H1 (cell line): Measurements from ENCODE around the gene MRPS5. TPM values are rescaled to one million over a fixed set of nuclear protein-coding genes. Genes with fewer than 3 reads are reported as not detected.

Experiments used
- CTCF ChIA-PET: fragments of 300-600 bp; sonication (Branson Sonifier 250); formaldehyde crosslinking; loops from one replicate; lab custom pipeline; 2021; ENCODE audit not compliant: partially characterized antibody; lab: Charles Lee
- POLR2A ChIA-PET: fragments of 300-600 bp; sonication (Branson Sonifier 250); formaldehyde crosslinking; loops from one replicate; lab custom pipeline; 2021; ENCODE audit warnings: inconsistent platforms; ENCODE audit not compliant: partially characterized antibody; lab: Charles Lee
- DNase-seq, 2 experiments: peaks; one replicate each; pipeline versions ENCODE4 v3.0.0 to v3.0.0-alpha.2; 2010 to 2022; ENCODE audit warnings: low spot score in 2 of 2, low read depth in 1 of 2, mixed read lengths in 1 of 2
- FAIRE-seq: peaks from 2 replicates; lab custom pipeline; 2011; peaks lifted over from hg19 to GRCh38; lab: Jason Lieb, UNC
- H2AFZ ChIP-seq: 2 replicates; pipeline ENCODE4 v1.8.1; 2012; ENCODE audit warnings: low read length, inconsistent platforms
- H2AK5ac ChIP-seq: 2 replicates; pipeline ENCODE4 v1.6.1; 2013; ENCODE audit warnings: low read depth, low read length
- H2BK120ac ChIP-seq: replicated peaks from 2 replicates; pipeline ENCODE3; 2013; ENCODE audit warnings: low read depth, low read length, inconsistent platforms
- H2BK12ac ChIP-seq: 2 replicates; pipeline ENCODE4 v1.6.1; 2013; ENCODE audit warnings: low read depth, low read length
- H2BK15ac ChIP-seq: 2 replicates; pipeline ENCODE4 v1.6.1; 2013; ENCODE audit warnings: low read length
- H2BK20ac ChIP-seq: 2 replicates; pipeline ENCODE4 v1.6.1; 2013; ENCODE audit warnings: low read length
- H2BK5ac ChIP-seq: 2 replicates; pipeline ENCODE4 v1.6.1; 2013; ENCODE audit warnings: low read depth, low read length
- H3K14ac ChIP-seq: 2 replicates; pipeline ENCODE4 v1.6.1; 2013; ENCODE audit warnings: inconsistent platforms; ENCODE audit not compliant: insufficient read length
- H3K18ac ChIP-seq: 2 replicates; pipeline ENCODE4 v1.6.1; 2013; ENCODE audit warnings: low read length; ENCODE audit errors: extremely low read depth
- H3K23ac ChIP-seq: 2 replicates; pipeline ENCODE4 v1.6.1; 2013; ENCODE audit warnings: inconsistent platforms; ENCODE audit not compliant: insufficient read length
- H3K23me2 ChIP-seq: 2 replicates; pipeline ENCODE4 v1.6.1; 2013; ENCODE audit warnings: low read depth, low read length
- H3K27ac ChIP-seq: 2 replicates; pipeline ENCODE4 v1.6.1; 2011; ENCODE audit warnings: low read depth, low read length, inconsistent platforms
- H3K27me3 ChIP-seq, 4 experiments: replicated peaks in 1 of 4; 1 replicate in 1 of 4; 2 replicates in 3 of 4; pipeline versions ENCODE4 v1.6.1 to v1.8.1; 2011 to 2013; ENCODE audit warnings: low read length in 3 of 4, mild to moderate bottlenecking in 3 of 4, inconsistent platforms in 2 of 4, mixed read lengths in 2 of 4, moderate library complexity in 1 of 4; ENCODE audit not compliant: control insufficient read depth in 3 of 4, insufficient read depth in 3 of 4; ENCODE audit errors: extremely low read depth in 1 of 4
- H3K36me3 ChIP-seq, 4 experiments: 2 replicates each; pipeline versions ENCODE4 v1.6.1 to v1.8.1; 2011 to 2013; ENCODE audit warnings: mild to moderate bottlenecking in 4 of 4, low read length in 3 of 4, moderate library complexity in 2 of 4, control low read depth in 1 of 4, inconsistent platforms in 1 of 4; ENCODE audit not compliant: insufficient read depth in 4 of 4, control insufficient read depth in 2 of 4
- H3K4ac ChIP-seq: replicated peaks from 2 replicates; pipeline ENCODE3; 2013; ENCODE audit warnings: low read length, low read depth, mixed read lengths, inconsistent platforms; ENCODE audit not compliant: insufficient read length
- H3K4me1 ChIP-seq, 4 experiments: replicated peaks in 1 of 4; 1 replicate in 1 of 4; 2 replicates in 3 of 4; pipeline versions ENCODE4 v1.6.1 to v1.8.1; 2011 to 2013; ENCODE audit warnings: low read length in 3 of 4, inconsistent platforms in 2 of 4, mixed read lengths in 1 of 4; ENCODE audit not compliant: insufficient read depth in 4 of 4, control insufficient read depth in 3 of 4
- H3K4me2 ChIP-seq, 2 experiments: 2 replicates each; pipeline versions ENCODE4 v1.6.1 to v1.8.1; 2011 to 2013; ENCODE audit warnings: low read depth in 2 of 2, low read length in 2 of 2, control low read depth in 1 of 2, inconsistent platforms in 1 of 2, mild to moderate bottlenecking in 1 of 2; ENCODE audit not compliant: insufficient read depth in 1 of 2
- H3K4me3 ChIP-seq, 4 experiments: fragments of 200-600, 300-600 bp in 1 of 4; sonication (generic), shearing (Covaris generic), sonication (Bioruptor Twin) in 1 of 4; 2 replicates each; pipeline versions ENCODE4 v1.5.1 to v1.8.1; 2011 to 2016; ENCODE audit warnings: low read length in 4 of 4, low read depth in 3 of 4, control low read depth in 2 of 4, inconsistent platforms in 2 of 4, mild to moderate bottlenecking in 2 of 4, mixed read lengths in 1 of 4, moderate library complexity in 1 of 4; ENCODE audit not compliant: insufficient read depth in 2 of 4; ENCODE audit errors: extremely low read depth in 1 of 4
- H3K56ac ChIP-seq: replicated peaks from 2 replicates; pipeline ENCODE3; 2013; ENCODE audit warnings: low read depth, mild to moderate bottlenecking, mixed read lengths, low read length, inconsistent platforms; ENCODE audit not compliant: insufficient read length
- H3K79me1 ChIP-seq: 2 replicates; pipeline ENCODE4 v1.6.1; 2013; ENCODE audit warnings: low read depth, low read length, control low read depth
- H3K79me2 ChIP-seq, 2 experiments: 2 replicates each; pipeline versions ENCODE4 v1.6.1 to v1.8.1; 2012 to 2013; ENCODE audit warnings: low read length in 2 of 2, mild to moderate bottlenecking in 2 of 2, inconsistent platforms in 1 of 2; ENCODE audit not compliant: insufficient read depth in 2 of 2, control insufficient read depth in 1 of 2
- H3K9ac ChIP-seq, 4 experiments: replicated peaks in 1 of 4; 1 replicate in 1 of 4; 2 replicates in 3 of 4; pipeline versions ENCODE4 v1.6.1 to v1.8.1; 2011 to 2013; ENCODE audit warnings: low read depth in 3 of 4, low read length in 3 of 4, control low read depth in 2 of 4, mild to moderate bottlenecking in 2 of 4, moderate library complexity in 2 of 4, inconsistent platforms in 1 of 4; ENCODE audit errors: extremely low read depth in 1 of 4
- H3K9me3 ChIP-seq, 2 experiments: 2 replicates each; pipeline versions ENCODE4 v1.6.1 to v1.8.1; 2012 to 2013; ENCODE audit warnings: mild to moderate bottlenecking in 2 of 2, moderate library complexity in 2 of 2, control low read depth in 1 of 2, inconsistent platforms in 1 of 2, low read depth in 1 of 2, low read length in 1 of 2, mixed read lengths in 1 of 2; ENCODE audit not compliant: insufficient read depth in 2 of 2
- H4K20me1 ChIP-seq, 2 experiments: replicated peaks in 1 of 2; 2 replicates each; pipeline versions ENCODE3 to v1.8.1; 2011 to 2013; ENCODE audit warnings: inconsistent platforms in 2 of 2, low read length in 2 of 2, mild to moderate bottlenecking in 1 of 2; ENCODE audit not compliant: insufficient read depth in 2 of 2, control insufficient read depth in 1 of 2
- H4K5ac ChIP-seq: 2 replicates; pipeline ENCODE4 v1.6.1; 2013; ENCODE audit warnings: low read length, low read depth, mixed read lengths, inconsistent platforms; ENCODE audit not compliant: insufficient read length
- H4K8ac ChIP-seq: 2 replicates; pipeline ENCODE4 v1.8.0; 2013; ENCODE audit warnings: mild to moderate bottlenecking, moderate library complexity, low read length, inconsistent platforms; ENCODE audit not compliant: insufficient read depth; ENCODE audit errors: extremely low read depth
- H4K91ac ChIP-seq: replicated peaks from 2 replicates; pipeline ENCODE3; 2013; ENCODE audit warnings: low read length, mixed read lengths, inconsistent platforms; ENCODE audit not compliant: insufficient read length
- CBX8 ChIP-seq: fragments of 300-800, 300-1000 bp; sonication (generic); IDR thresholded peaks from 2 replicates; pipeline ENCODE4 v1.7.1; 2016; ENCODE audit warnings: low read depth, low read length, borderline replicate concordance
- CHD2 ChIP-seq: IDR thresholded peaks from 2 replicates; pipeline ENCODE4 v1.6.1; 2012; ENCODE audit warnings: low read length, improper control_type of control experiment
- CTBP2 ChIP-seq: IDR thresholded peaks from 2 replicates; pipeline ENCODE4 v1.7.0; 2011; ENCODE audit warnings: borderline replicate concordance, mild to moderate bottlenecking, moderate library complexity, mixed read lengths, low read length; ENCODE audit not compliant: insufficient read depth, insufficient read length
- EP300 ChIP-seq, 2 experiments: IDR thresholded peaks; 1 replicate in 1 of 2; 2 replicates in 1 of 2; pipeline ENCODE4 v1.6.1; 2011 to 2012; ENCODE audit warnings: low read depth in 2 of 2, low read length in 2 of 2, mild to moderate bottlenecking in 2 of 2, borderline replicate concordance in 1 of 2, inconsistent platforms in 1 of 2, moderate library complexity in 1 of 2
- FOSL1 ChIP-seq: IDR thresholded peaks from 2 replicates; pipeline ENCODE4 v1.6.1; 2011; ENCODE audit warnings: mild to moderate bottlenecking, low read depth, low read length, moderate library complexity; ENCODE audit not compliant: insufficient read depth
- JUN ChIP-seq: IDR thresholded peaks from 2 replicates; pipeline ENCODE4 v1.6.1; 2011; ENCODE audit warnings: low read depth, mild to moderate bottlenecking, improper control_type of control experiment, low read length
- PHF8 ChIP-seq: fragments of 200-600 bp; sonication (generic); conservative IDR thresholded peaks from 2 replicates; pipeline ENCODE4 v1.7.1; 2012; ENCODE audit warnings: low read depth, mild to moderate bottlenecking, inconsistent platforms, low read length, moderate library complexity
- POLR2A ChIP-seq, 2 experiments: IDR thresholded peaks; 1 replicate in 1 of 2; 2 replicates in 1 of 2; pipeline ENCODE4 v1.6.1; 2011; ENCODE audit warnings: low read depth in 2 of 2, low read length in 2 of 2, mild to moderate bottlenecking in 2 of 2; ENCODE audit errors: control extremely low read depth in 1 of 2
- SAP30 ChIP-seq: fragments of 300-600 bp; sonication (generic); IDR thresholded peaks from 2 replicates; pipeline ENCODE4 v1.7.1; 2012; ENCODE audit warnings: low read length, moderate library complexity, mild to moderate bottlenecking, inconsistent platforms; ENCODE audit not compliant: insufficient read depth, insufficient replicate concordance
- SP1 ChIP-seq: IDR thresholded peaks from 2 replicates; pipeline ENCODE4 v1.6.1; 2011; ENCODE audit warnings: low read depth, low read length
- TBP ChIP-seq: IDR thresholded peaks from 2 replicates; pipeline ENCODE4 v1.6.1; 2011; ENCODE audit warnings: low read depth, low read length, improper control_type of control experiment
- WGBS, 2 experiments: shearing (Covaris generic) in 1 of 2; methylation state at CpG; one replicate each; pipeline versions ENCODE4 v1.1.6 to v1.1.7; 2013 to 2015; ENCODE audit warnings: low lambda C conversion rate in 2 of 2, mixed read lengths in 2 of 2, inconsistent platforms in 1 of 2, low coverage in 1 of 2, missing lambda C conversion rate in 1 of 2; ENCODE audit not compliant: insufficient replicate concordance in 2 of 2, insufficient coverage in 1 of 2, insufficient read length in 1 of 2; ENCODE audit errors: extremely low coverage in 1 of 2, missing lambda C conversion rate in 1 of 2; 5-methylcytosine and 5-hydroxymethylcytosine counted together
- polyA plus RNA-seq, 7 experiments: library from polyadenylated mRNA; depleted of rRNA in 3 of 7; stranded (reverse) in 5 of 7; unstranded in 2 of 7; fragments of >200 nt in 5 of 7; fragments of 200-250 nt in 2 of 7; gene quantifications; 1 replicate in 5 of 7; 2 replicates in 1 of 7; 4 replicates in 1 of 7; pipeline versions ENCODE4 v1.2.1 to v1.2.3, GENCODE V29; 2011 to 2013; ENCODE audit warnings: missing spikeins in 2 of 7, mixed read lengths in 2 of 7
- total RNA-seq: library from RNA; stranded (reverse); fragmentation: NEBNext Ultra II Directional; extraction: Animal tissue kit (Norgen Biotek cat#: 25700); gene quantifications from 2 replicates; pipeline ENCODE4 v1.2.1, GENCODE V29; 2021

Gene MRPS5
- total and polyA plus RNA-seq, 2 of the 8 experiments (the other 6 are each of a cell fraction or from before 2014, with no cell fraction given): 36.7 to 53.0 TPM

GRCh38 chr2:95166065-95166763 is 44.6 kb upstream of the MRPS5 start:
- no peak overlapping the region for H4K91ac ChIP-seq
- TF ChIP-seq POLR2A (IDR thresholded peaks at IDR 0.05; ENCODE audit: control extremely low read depth in 1 of 2, low read depth in 2 of 2, low read length in 2 of 2) (no peak), SP1 (no peak), EP300 (IDR thresholded peaks at IDR 0.05; ENCODE audit: borderline replicate concordance in 1 of 2, low read depth in 2 of 2, low read length in 2 of 2) (no peak), SAP30 (no peak), CBX8 (no peak), CTBP2 (no peak), JUN (no peak), CHD2 (no peak), TBP (no peak), PHF8 (no peak), FOSL1 (no peak)
- TF ChIP-seq, all 59 proteins: peak for 0
- H2BK12ac ChIP-seq: peak overlapping the region; percentile 62; the same call in 1 of the 2 replicates
- H3K4me3 ChIP-seq: peak overlapping the region; percentile 87 to 100 (median 98)
- H3K56ac ChIP-seq: no peak overlapping the region
- H2BK20ac ChIP-seq: no peak overlapping the region
- peak overlapping the region; percentile 43 to 97 (median 62) for H3K9ac ChIP-seq
- peak overlapping the region; percentile 97 for H2AFZ ChIP-seq
- no peak overlapping the region for H2BK120ac ChIP-seq
- H2BK5ac ChIP-seq: peak overlapping the region; percentile 54; the same call in 1 of the 2 replicates
- no peak overlapping the region for H3K23ac ChIP-seq
- H3K79me1 ChIP-seq: no peaks in the 10 kb centered on the region
- no peak overlapping the region; the same call in 1 of the 2 replicates for H3K18ac ChIP-seq
- H3K27me3 ChIP-seq: no peaks in the 10 kb centered on the region; a peak in 1 of 7 replicates
- no peak overlapping the region for H3K27ac ChIP-seq
- DNase-seq (no peak), FAIRE-seq (no peak)
- 20% methylated on average over 16 of the region's 16 CpGs; no CpG with 5 or more reads in 1 of the 2 experiments for WGBS, 2 experiments
- peak overlapping the region; percentile 87 for H4K8ac ChIP-seq
- H3K36me3 ChIP-seq: no peaks in the 10 kb centered on the region
- peaks cover 0 to 2% (median 0%) of the 10 kb centered on the region in 4 experiments; a peak in 2 of 7 replicates for H3K4me1 ChIP-seq
- H3K9me3 ChIP-seq: no peaks in the 10 kb centered on the region; a peak in 2 of 4 replicates
- H3K4ac ChIP-seq: no peak overlapping the region
- POLR2A ChIA-PET: interaction anchor here (1.2 to 1.5 kb wide), 2 partner anchors 9 to 44 kb away, joined by 3 to 4 read pairs; no protein-coding TSS in a partner anchor
- CTCF ChIA-PET: interaction anchor here (1.0 kb wide), 1 partner anchor 43 kb away, joined by 3 read pairs; no protein-coding TSS in a partner anchor
- H4K5ac ChIP-seq: no peak overlapping the region
- H2BK15ac ChIP-seq: no peak overlapping the region
- no peaks in the 10 kb centered on the region for H4K20me1 ChIP-seq
- H3K23me2 ChIP-seq: peaks cover 11% of the 10 kb centered on the region
- peaks cover 0 to 3% of the 10 kb centered on the region in 2 experiments; a peak in 1 of 4 replicates for H3K79me2 ChIP-seq
- H2AK5ac ChIP-seq: no peak overlapping the region
- no peak overlapping the region for H3K14ac ChIP-seq
- peak overlapping the region; percentile 89 to 93 for H3K4me2 ChIP-seq
